GM13977 (cell line): ENCODE results near the gene MYOCD.
A peak's percentile ranks its signal among the peaks of the same experiment; 100 is the strongest.

ENCODE experiments used
- DNase-seq: peaks from one replicate; pipeline ENCODE4 v3.0.0; 2012; ENCODE audit warnings: low spot score
- in situ Hi-C: fragments of 300-500 bp; cut with MboI; formaldehyde crosslinking; loops from one replicate; pipeline ENCODE4 v1.12.0; 2022; ENCODE audit warnings: low sequenced_read_pairs, low pct_unique_long_range_greater_than_20kb, mixed read lengths, inconsistent platforms; ENCODE audit not compliant: unreplicated experiment
- TF ChIP-seq, protein P1 (sequence below): IDR thresholded peaks from 2 replicates; pipeline ENCODE4 v1.5.1; 2012; ENCODE audit warnings: mild to moderate bottlenecking, control low read depth; ENCODE audit not compliant: insufficient read depth; ENCODE audit errors: extremely low read depth, missing control alignments

MYOCD gene

DNA sequence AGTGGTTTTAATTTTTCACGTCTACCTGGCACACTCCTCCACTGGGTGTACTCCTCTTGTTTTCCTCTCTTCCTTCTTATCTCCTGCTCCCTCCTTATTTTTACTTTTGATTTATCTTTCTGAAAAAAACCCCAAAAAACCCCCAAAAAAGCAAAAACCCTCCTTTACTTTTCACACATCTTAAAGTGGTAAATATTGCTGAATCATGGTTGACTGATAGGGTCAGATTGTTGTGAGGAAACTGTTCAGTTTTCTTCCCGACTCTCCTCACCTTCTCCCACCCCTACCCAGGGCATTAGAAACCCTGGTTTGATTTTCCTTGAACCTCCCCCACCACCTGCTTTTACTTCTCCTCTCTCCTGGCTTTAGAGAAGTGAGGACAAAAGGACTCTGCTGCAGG, 149.0 kb downstream of the MYOCD start:
- DNase-seq: no peak
- TF ChIP-seq, protein P1, sequence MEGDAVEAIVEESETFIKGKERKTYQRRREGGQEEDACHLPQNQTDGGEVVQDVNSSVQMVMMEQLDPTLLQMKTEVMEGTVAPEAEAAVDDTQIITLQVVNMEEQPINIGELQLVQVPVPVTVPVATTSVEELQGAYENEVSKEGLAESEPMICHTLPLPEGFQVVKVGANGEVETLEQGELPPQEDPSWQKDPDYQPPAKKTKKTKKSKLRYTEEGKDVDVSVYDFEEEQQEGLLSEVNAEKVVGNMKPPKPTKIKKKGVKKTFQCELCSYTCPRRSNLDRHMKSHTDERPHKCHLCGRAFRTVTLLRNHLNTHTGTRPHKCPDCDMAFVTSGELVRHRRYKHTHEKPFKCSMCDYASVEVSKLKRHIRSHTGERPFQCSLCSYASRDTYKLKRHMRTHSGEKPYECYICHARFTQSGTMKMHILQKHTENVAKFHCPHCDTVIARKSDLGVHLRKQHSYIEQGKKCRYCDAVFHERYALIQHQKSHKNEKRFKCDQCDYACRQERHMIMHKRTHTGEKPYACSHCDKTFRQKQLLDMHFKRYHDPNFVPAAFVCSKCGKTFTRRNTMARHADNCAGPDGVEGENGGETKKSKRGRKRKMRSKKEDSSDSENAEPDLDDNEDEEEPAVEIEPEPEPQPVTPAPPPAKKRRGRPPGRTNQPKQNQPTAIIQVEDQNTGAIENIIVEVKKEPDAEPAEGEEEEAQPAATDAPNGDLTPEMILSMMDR: no peak
- in situ Hi-C loops: no loop called here

DNA sequence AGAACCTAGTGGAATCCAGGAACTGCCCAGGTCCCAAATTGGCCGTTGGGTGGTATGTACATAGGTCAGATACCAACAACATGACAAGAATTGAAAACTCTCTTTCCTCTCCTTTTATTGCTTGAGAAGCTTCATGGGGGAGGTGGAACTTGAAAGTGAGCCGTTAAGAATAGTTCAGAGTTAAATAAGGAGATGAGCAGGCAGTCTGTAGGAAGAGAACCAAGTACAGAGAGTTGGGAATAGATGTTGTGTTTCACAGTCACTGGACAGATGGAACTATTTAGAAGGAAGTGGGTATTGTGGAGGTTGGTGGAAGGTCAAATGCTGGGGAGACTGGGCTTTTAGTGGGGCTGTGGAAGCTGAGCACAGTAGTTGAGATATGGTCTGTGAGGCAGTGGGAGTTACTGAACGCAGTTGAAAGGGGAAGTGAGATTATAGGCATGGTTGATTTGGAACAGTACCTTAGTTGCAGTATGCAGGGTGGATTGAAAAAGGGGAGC, 150.0 kb downstream of the MYOCD start:
- TF ChIP-seq, protein P1: no peak
- peak; percentile 55 for DNase-seq
- in situ Hi-C loops: no loop called here
